Measurements from ENCODE around the gene TPRX2. TPM values are rescaled to one million over a fixed set of nuclear protein-coding genes. Genes with fewer than 3 reads are reported as not detected.

TPRX2 gene
- total RNA-seq, 1 experiment from 2014 or later, result not detected

GRCh38 chr19:47863514-47863936, 4.5 kb downstream of the TPRX2 start (continued):
- TF ChIP-seq REST (IDR thresholded peaks at IDR 0.05; ENCODE audit: low read depth) (no peak), YY1 (IDR thresholded peaks at IDR 0.05; ENCODE audit: extremely low read depth, insufficient replicate concordance, low read depth, low read length) (peak; percentile 46), SRF (IDR thresholded peaks at IDR 0.05; ENCODE audit: low read depth) (no peak)

DNA sequence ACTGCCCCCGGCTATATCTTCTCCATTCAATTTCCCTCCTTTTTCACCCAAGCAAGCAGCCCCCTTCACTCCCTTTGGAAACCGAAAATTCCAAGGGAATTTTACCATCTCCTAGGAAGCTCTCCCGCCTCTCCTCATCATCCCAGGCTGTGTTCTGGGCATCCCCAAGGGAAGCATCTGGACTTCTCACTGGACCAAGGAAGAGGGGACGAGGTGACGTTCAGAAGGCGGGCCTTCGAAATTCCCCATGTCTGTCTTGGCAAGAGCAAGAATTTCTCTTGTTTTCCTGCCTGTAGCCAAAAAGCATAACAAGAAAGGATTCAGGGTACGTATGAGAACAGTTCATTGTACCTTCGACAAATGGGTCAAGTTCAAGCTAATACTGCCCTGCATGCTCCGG, 6.1 kb downstream of the TPRX2 start:
- BruUV-seq (replicated peaks), result no TSS peak
- POLR2A ChIA-PET, result no interaction called here
- TF ChIP-seq ZBTB33 (IDR thresholded peaks at IDR 0.05; ENCODE audit: extremely low read depth, insufficient replicate concordance, low read length), result no peak
- TF ChIP-seq CBX3 (IDR thresholded peaks at IDR 0.05; ENCODE audit: low read depth), result no peak
- no peak for TF ChIP-seq POLR2AphosphoS5 (IDR thresholded peaks at IDR 0.05; ENCODE audit: low read depth, low read length)
- TF ChIP-seq, protein P1, sequence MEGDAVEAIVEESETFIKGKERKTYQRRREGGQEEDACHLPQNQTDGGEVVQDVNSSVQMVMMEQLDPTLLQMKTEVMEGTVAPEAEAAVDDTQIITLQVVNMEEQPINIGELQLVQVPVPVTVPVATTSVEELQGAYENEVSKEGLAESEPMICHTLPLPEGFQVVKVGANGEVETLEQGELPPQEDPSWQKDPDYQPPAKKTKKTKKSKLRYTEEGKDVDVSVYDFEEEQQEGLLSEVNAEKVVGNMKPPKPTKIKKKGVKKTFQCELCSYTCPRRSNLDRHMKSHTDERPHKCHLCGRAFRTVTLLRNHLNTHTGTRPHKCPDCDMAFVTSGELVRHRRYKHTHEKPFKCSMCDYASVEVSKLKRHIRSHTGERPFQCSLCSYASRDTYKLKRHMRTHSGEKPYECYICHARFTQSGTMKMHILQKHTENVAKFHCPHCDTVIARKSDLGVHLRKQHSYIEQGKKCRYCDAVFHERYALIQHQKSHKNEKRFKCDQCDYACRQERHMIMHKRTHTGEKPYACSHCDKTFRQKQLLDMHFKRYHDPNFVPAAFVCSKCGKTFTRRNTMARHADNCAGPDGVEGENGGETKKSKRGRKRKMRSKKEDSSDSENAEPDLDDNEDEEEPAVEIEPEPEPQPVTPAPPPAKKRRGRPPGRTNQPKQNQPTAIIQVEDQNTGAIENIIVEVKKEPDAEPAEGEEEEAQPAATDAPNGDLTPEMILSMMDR (IDR thresholded peaks at IDR 0.05 in 2 of 3, conservative IDR thresholded peaks at IDR 0.05 in 1 of 3; ENCODE audit: borderline replicate concordance in 1 of 3, insufficient read depth in 1 of 3, low read depth in 2 of 3, low read length in 2 of 3), result no peak
- TF ChIP-seq CEBPB (IDR thresholded peaks at IDR 0.05; ENCODE audit: low read depth), result no peak
- no peak for TF ChIP-seq SIN3A (IDR thresholded peaks at IDR 0.05; ENCODE audit: low read depth)
- no peak for TF ChIP-seq EGR1 (IDR thresholded peaks at IDR 0.05; ENCODE audit: low read depth)
- no peak for TF ChIP-seq RAD21 (IDR thresholded peaks at IDR 0.05; ENCODE audit: low read depth)
- TF ChIP-seq EZH2phosphoT487 (IDR thresholded peaks at IDR 0.05; ENCODE audit: borderline replicate concordance), result no peak
- TF ChIP-seq, protein P2, sequence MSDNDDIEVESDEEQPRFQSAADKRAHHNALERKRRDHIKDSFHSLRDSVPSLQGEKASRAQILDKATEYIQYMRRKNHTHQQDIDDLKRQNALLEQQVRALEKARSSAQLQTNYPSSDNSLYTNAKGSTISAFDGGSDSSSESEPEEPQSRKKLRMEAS (IDR thresholded peaks at IDR 0.05), result no peak
- TF ChIP-seq ZFX (IDR thresholded peaks at IDR 0.05), result no peak
- TF ChIP-seq TCF7L2 (IDR thresholded peaks at IDR 0.05; ENCODE audit: borderline replicate concordance, extremely low read depth, insufficient read depth, insufficient read length), result no peak
- TF ChIP-seq SRF (IDR thresholded peaks at IDR 0.05; ENCODE audit: low read depth), result no peak
- TF ChIP-seq JUND (IDR thresholded peaks at IDR 0.05), result no peak
- no peak for TF ChIP-seq ELF1 (IDR thresholded peaks at IDR 0.05; ENCODE audit: borderline replicate concordance, low read depth)
- no peak for TF ChIP-seq YY1 (IDR thresholded peaks at IDR 0.05; ENCODE audit: extremely low read depth, insufficient replicate concordance, low read depth, low read length)
- no peak for TF ChIP-seq ATF3 (IDR thresholded peaks at IDR 0.05)

More for the DNA sequence above, 6.1 kb downstream of the TPRX2 start:
- CTCF ChIA-PET, result interaction anchor here (1.4 to 3.2 kb wide), 2 partner anchors 15 to 75 kb away, joined by 3 to 17 read pairs; no protein-coding TSS in a partner anchor
- RAD21 ChIA-PET (ENCODE audit: low non-redundant PET in 1 of 2, low total read pairs in 2 of 2, uncharacterized antibody in 2 of 2, unreplicated experiment in 2 of 2), result interaction anchor here in 1 of 2 experiments (0.6 kb wide), 1 partner anchor 305 kb away, joined by 3 read pairs; no protein-coding TSS in a partner anchor
- H4K20me1 ChIP-seq (ENCODE audit: insufficient read depth), result no peaks in the 10 kb centered on the region
- H3K27me3 ChIP-seq (ENCODE audit: insufficient read depth, low read length), result no peaks in the 10 kb centered on the region
- no peaks in the 10 kb centered on the region for H3K36me3 ChIP-seq (ENCODE audit: control insufficient read depth in 1 of 2, insufficient read depth in 2 of 2, low read length in 2 of 2)
- H3K9ac ChIP-seq (ENCODE audit: low read length), result no peak overlapping the region
- DNase-seq (ENCODE audit: low read depth, low spot score) (no peak), ATAC-seq (no peak)
- H3K9me2 ChIP-seq (ENCODE audit: insufficient read depth), result no peaks in the 10 kb centered on the region
- no peak overlapping the region for H3K4me2 ChIP-seq (ENCODE audit: low read length)
- no peak overlapping the region for H3K27ac ChIP-seq (ENCODE audit: low read depth, low read length)
- H2AFZ ChIP-seq (ENCODE audit: low read depth, low read length, poor library complexity, severe bottlenecking), result no peak overlapping the region
- H3K79me2 ChIP-seq (ENCODE audit: insufficient read depth, low read length), result no peaks in the 10 kb centered on the region
- no peaks in the 10 kb centered on the region for H3K9me3 ChIP-seq (ENCODE audit: control insufficient read depth in 1 of 2, insufficient read depth in 1 of 2, low read depth in 1 of 2, low read length in 2 of 2)
- intact Hi-C loops (cut with micrococcal nuclease), result no loop called here
- no peak overlapping the region for H3K4me3 ChIP-seq (replicated peaks in 1 of 2; ENCODE audit: low read depth in 1 of 2, low read length in 2 of 2)
- peaks cover 5 to 22% of the 10 kb centered on the region in 2 experiments; a peak in 3 of 4 replicates for H3K4me1 ChIP-seq (ENCODE audit: control insufficient read depth in 1 of 2, insufficient read depth in 2 of 2, low read length in 2 of 2)
